Neural cell (in vitro differentiated cells): ENCODE results near the gene CHP2. TPM values are rescaled to one million over a fixed set of nuclear protein-coding genes. Genes with fewer than 3 reads are reported as not detected.

ENCODE experiments used
- H2AFZ ChIP-seq: fragments of 200-600, 300-800 bp; sonication (generic), shearing (Covaris generic); 2 replicates; pipeline ENCODE4 v1.6.0; 2014; ENCODE audit warnings: low read depth, mild to moderate bottlenecking, antibody characterized with exemption, low read length, moderate library complexity
- H3F3A ChIP-seq: fragments of 200-600 bp; shearing (Covaris generic); 2 replicates; pipeline ENCODE4 v1.6.1; 2016; ENCODE audit warnings: mild to moderate bottlenecking, moderate library complexity, mixed read lengths, antibody characterized with exemption, low read length; ENCODE audit not compliant: insufficient read depth, poor library complexity, severe bottlenecking
- H3K27ac ChIP-seq: fragments of 200-600, 300-800 bp; sonication (generic), shearing (Covaris generic); 2 replicates; pipeline ENCODE4 v1.5.1; 2014; ENCODE audit warnings: mild to moderate bottlenecking, low read length, moderate library complexity
- H3K27me3 ChIP-seq: fragments of 300-800, 200-600 bp; sonication (generic), shearing (Covaris generic); 2 replicates; pipeline ENCODE4 v1.6.0; 2014; ENCODE audit warnings: mild to moderate bottlenecking, low read depth, low read length, moderate library complexity; ENCODE audit not compliant: insufficient read depth
- H3K36me3 ChIP-seq: fragments of 300-800, 200-600 bp; sonication (generic), shearing (Covaris generic); 2 replicates; pipeline ENCODE4 v1.5.1; 2014; ENCODE audit warnings: mild to moderate bottlenecking, antibody characterized with exemption, low read length, moderate library complexity; ENCODE audit not compliant: insufficient read depth
- H3K4me2 ChIP-seq: fragments of 300-800, 200-600 bp; sonication (generic), shearing (Covaris generic); 2 replicates; pipeline ENCODE4 v1.6.0; 2014; ENCODE audit warnings: mild to moderate bottlenecking, low read length
- H3K4me3 ChIP-seq: fragments of 300-800, 200-600 bp; sonication (generic), shearing (Covaris generic); 2 replicates; pipeline ENCODE4 v1.5.1; 2014; ENCODE audit warnings: mild to moderate bottlenecking, low read length, moderate library complexity
- H3K79me2 ChIP-seq: fragments of 200-600 bp; shearing (Covaris generic); replicated peaks from 2 replicates; pipeline ENCODE4 v1.6.0; 2014; ENCODE audit warnings: mild to moderate bottlenecking, low read length, moderate library complexity; ENCODE audit not compliant: insufficient read depth
- H3K9ac ChIP-seq: fragments of 300-800, 200-600 bp; sonication (generic), shearing (Covaris generic); 2 replicates; pipeline ENCODE4 v1.6.1; 2016; ENCODE audit warnings: mild to moderate bottlenecking, low read length, mixed read lengths
- H3K9me2 ChIP-seq: fragments of 200-600 bp; shearing (Covaris generic); 2 replicates; pipeline ENCODE4 v1.6.1; 2016; ENCODE audit warnings: mild to moderate bottlenecking, low read length, mixed read lengths; ENCODE audit not compliant: insufficient read depth
- H3K9me3 ChIP-seq: fragments of 200-600, 300-800 bp; sonication (generic), shearing (Covaris generic); 2 replicates; pipeline ENCODE4 v1.6.1; 2016; ENCODE audit warnings: mild to moderate bottlenecking, mixed run types, low read length, moderate library complexity, mixed read lengths
- H4K20me1 ChIP-seq: fragments of 200-600 bp; shearing (Covaris generic); 2 replicates; pipeline ENCODE4 v1.6.1; 2016; ENCODE audit warnings: mild to moderate bottlenecking, mixed run types; ENCODE audit not compliant: insufficient read depth
- EP300 ChIP-seq: fragments of 450-650 bp; conservative IDR thresholded peaks from 2 replicates; pipeline ENCODE4 v1.6.1; 2014; ENCODE audit warnings: antibody characterized with exemption, mild to moderate bottlenecking, moderate library complexity; ENCODE audit not compliant: poor library complexity, severe bottlenecking
- EZH2 ChIP-seq: fragments of 200-600, 300-800 bp; shearing (Covaris generic), sonication (generic); IDR thresholded peaks from 2 replicates; pipeline ENCODE4 v1.6.1; 2014; ENCODE audit warnings: antibody characterized with exemption, low read length, borderline replicate concordance, mild to moderate bottlenecking; ENCODE audit not compliant: insufficient read depth, poor library complexity, severe bottlenecking
- MXI1 ChIP-seq: fragments of 450-650 bp; conservative IDR thresholded peaks from 2 replicates; pipeline ENCODE4 v1.6.1; 2014; ENCODE audit warnings: antibody characterized with exemption, mild to moderate bottlenecking; ENCODE audit not compliant: poor library complexity, severe bottlenecking
- POLR2AphosphoS5 ChIP-seq: IDR thresholded peaks from 2 replicates; pipeline ENCODE4 v1.6.1; 2012
- RAD21 ChIP-seq: fragments of 450-650 bp; conservative IDR thresholded peaks from 2 replicates; pipeline ENCODE4 v1.6.1; 2014; ENCODE audit warnings: antibody characterized with exemption, mild to moderate bottlenecking, moderate library complexity
- SMC3 ChIP-seq: fragments of 450-650 bp; conservative IDR thresholded peaks from 2 replicates; pipeline ENCODE4 v1.6.1; 2014; ENCODE audit warnings: antibody characterized with exemption, mild to moderate bottlenecking, moderate library complexity; ENCODE audit not compliant: poor library complexity
- TAF1 ChIP-seq: IDR thresholded peaks from 2 replicates; pipeline ENCODE4 v1.6.1; 2012; ENCODE audit warnings: low read depth
- polyA plus RNA-seq: library from polyadenylated mRNA; depleted of rRNA; stranded (reverse); fragments of >200 nt; gene quantifications from 2 replicates; pipeline ENCODE4 v1.2.3, GENCODE V29; 2014
- TF ChIP-seq, protein P1 (sequence below): fragments of 450-650 bp; IDR thresholded peaks from 2 replicates; pipeline ENCODE4 v1.5.1; 2014; ENCODE audit warnings: antibody characterized with exemption, mild to moderate bottlenecking, moderate library complexity; ENCODE audit not compliant: poor library complexity, severe bottlenecking
- TF ChIP-seq, protein P2 (sequence below): IDR thresholded peaks from 2 replicates; pipeline ENCODE4 v1.6.1; 2012; ENCODE audit warnings: borderline replicate concordance

The CHP2 gene
- polyA plus RNA-seq, 1 donor from 2014 or later = not detected

DNA sequence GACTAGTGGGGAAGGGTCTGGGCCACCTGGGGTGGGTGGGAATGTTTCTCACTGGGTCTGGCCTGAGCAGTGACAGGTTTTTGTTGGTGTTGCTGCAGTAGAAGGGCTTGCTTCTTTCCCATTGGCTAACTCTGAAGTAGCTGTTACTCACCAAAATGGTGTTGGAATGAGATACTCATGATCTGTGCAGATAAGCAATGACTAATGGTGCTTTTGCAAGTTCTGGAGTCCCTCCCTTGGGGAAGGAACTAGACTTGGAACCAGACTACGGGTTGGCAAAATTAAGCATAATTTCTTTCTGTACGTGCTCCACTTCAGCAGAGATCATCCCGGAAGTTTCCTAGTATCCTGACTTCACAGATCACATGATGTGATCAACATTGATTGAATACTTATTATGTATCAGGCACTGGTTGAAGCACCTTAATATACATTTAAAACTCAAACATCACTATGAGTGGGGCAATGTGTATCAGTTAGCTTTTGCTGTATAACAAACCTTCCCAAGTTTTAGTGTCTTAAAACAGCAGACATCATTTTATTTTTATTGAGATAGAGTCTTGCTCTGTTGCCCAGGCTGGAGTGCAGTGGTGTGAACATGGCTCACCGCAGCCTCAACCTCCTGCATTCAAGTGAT is 30.1 kb downstream of the CHP2 start:
- H3K9me2 ChIP-seq = no peaks in the 10 kb centered on the region
- H2AFZ ChIP-seq = no peak overlapping the region
- no peaks in the 10 kb centered on the region for H3K79me2 ChIP-seq
- H3K27me3 ChIP-seq = no peaks in the 10 kb centered on the region
- no peaks in the 10 kb centered on the region for H4K20me1 ChIP-seq
- H3K9ac ChIP-seq = no peak overlapping the region
- H3K9me3 ChIP-seq = no peaks in the 10 kb centered on the region
- no peaks in the 10 kb centered on the region for H3F3A ChIP-seq
- H3K27ac ChIP-seq = no peak overlapping the region
- TF ChIP-seq MXI1 (no peak), RAD21 (no peak), EZH2 (no peak)
- TF ChIP-seq, protein P1, sequence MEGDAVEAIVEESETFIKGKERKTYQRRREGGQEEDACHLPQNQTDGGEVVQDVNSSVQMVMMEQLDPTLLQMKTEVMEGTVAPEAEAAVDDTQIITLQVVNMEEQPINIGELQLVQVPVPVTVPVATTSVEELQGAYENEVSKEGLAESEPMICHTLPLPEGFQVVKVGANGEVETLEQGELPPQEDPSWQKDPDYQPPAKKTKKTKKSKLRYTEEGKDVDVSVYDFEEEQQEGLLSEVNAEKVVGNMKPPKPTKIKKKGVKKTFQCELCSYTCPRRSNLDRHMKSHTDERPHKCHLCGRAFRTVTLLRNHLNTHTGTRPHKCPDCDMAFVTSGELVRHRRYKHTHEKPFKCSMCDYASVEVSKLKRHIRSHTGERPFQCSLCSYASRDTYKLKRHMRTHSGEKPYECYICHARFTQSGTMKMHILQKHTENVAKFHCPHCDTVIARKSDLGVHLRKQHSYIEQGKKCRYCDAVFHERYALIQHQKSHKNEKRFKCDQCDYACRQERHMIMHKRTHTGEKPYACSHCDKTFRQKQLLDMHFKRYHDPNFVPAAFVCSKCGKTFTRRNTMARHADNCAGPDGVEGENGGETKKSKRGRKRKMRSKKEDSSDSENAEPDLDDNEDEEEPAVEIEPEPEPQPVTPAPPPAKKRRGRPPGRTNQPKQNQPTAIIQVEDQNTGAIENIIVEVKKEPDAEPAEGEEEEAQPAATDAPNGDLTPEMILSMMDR = no peak
- TF ChIP-seq, protein P2, sequence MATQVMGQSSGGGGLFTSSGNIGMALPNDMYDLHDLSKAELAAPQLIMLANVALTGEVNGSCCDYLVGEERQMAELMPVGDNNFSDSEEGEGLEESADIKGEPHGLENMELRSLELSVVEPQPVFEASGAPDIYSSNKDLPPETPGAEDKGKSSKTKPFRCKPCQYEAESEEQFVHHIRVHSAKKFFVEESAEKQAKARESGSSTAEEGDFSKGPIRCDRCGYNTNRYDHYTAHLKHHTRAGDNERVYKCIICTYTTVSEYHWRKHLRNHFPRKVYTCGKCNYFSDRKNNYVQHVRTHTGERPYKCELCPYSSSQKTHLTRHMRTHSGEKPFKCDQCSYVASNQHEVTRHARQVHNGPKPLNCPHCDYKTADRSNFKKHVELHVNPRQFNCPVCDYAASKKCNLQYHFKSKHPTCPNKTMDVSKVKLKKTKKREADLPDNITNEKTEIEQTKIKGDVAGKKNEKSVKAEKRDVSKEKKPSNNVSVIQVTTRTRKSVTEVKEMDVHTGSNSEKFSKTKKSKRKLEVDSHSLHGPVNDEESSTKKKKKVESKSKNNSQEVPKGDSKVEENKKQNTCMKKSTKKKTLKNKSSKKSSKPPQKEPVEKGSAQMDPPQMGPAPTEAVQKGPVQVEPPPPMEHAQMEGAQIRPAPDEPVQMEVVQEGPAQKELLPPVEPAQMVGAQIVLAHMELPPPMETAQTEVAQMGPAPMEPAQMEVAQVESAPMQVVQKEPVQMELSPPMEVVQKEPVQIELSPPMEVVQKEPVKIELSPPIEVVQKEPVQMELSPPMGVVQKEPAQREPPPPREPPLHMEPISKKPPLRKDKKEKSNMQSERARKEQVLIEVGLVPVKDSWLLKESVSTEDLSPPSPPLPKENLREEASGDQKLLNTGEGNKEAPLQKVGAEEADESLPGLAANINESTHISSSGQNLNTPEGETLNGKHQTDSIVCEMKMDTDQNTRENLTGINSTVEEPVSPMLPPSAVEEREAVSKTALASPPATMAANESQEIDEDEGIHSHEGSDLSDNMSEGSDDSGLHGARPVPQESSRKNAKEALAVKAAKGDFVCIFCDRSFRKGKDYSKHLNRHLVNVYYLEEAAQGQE = no peak
- no peak overlapping the region for H3K4me3 ChIP-seq
- H3K4me2 ChIP-seq = no peak overlapping the region
- no peaks in the 10 kb centered on the region for H3K36me3 ChIP-seq

DNA sequence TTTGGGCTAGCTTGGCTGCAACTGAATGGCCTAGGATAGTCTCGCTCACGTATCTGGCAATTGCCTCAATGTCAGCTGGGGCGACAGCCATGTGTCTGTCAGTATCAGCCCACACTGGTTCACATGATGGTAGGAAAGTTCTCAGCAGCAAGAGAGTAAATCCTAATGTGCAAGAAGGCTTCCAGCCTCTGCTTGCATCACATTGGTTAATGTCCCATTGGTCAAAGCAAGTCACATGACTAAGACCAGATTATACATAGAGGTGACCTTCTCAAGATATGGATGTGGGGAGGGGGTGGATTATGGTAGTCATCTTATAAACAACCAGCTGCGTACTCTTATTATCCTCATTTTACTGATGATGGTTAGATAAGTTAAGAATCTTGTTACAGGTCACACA is 31.0 kb downstream of the CHP2 start:
- no peak overlapping the region for H3K9ac ChIP-seq
- no peaks in the 10 kb centered on the region for H3K27me3 ChIP-seq
- H3K9me3 ChIP-seq = no peaks in the 10 kb centered on the region
- H3K4me3 ChIP-seq = no peak overlapping the region
- no peak overlapping the region for H2AFZ ChIP-seq
- no peaks in the 10 kb centered on the region for H4K20me1 ChIP-seq
- H3K79me2 ChIP-seq = no peaks in the 10 kb centered on the region
- H3K9me2 ChIP-seq = no peaks in the 10 kb centered on the region
- no peak overlapping the region for H3K4me2 ChIP-seq
- TF ChIP-seq EP300 (no peak), EZH2 (no peak), MXI1 (no peak), SMC3 (no peak), RAD21 (no peak), POLR2AphosphoS5 (no peak), TAF1 (no peak)
- TF ChIP-seq, protein P2 = no peak
- TF ChIP-seq, protein P1 = no peak
- no peaks in the 10 kb centered on the region for H3F3A ChIP-seq
- H3K27ac ChIP-seq = no peak overlapping the region
- no peaks in the 10 kb centered on the region for H3K36me3 ChIP-seq
